A549 (cell line): ENCODE data around the gene MCM6. TPM values are rescaled to one million over a fixed set of nuclear protein-coding genes. Genes with fewer than 3 reads are reported as not detected.

Experiments used
- polyA plus RNA-seq, 4 experiments: library from polyadenylated mRNA; depleted of rRNA in 3 of 4; stranded (reverse); fragments of >200 nt; fragmentation: RNase III in 1 of 4; extraction: RNeasy Plus Mini Kit Qiagen cat#74134 plus additional on column Dnase treatment in 1 of 4; gene quantifications; 2 replicates in 3 of 4; 3 replicates in 1 of 4; pipeline ENCODE4 v1.2.3, GENCODE V29; 2011 to 2017
- small RNA-seq, 6 experiments: library from RNA; depleted of rRNA; stranded (forward); fragments of <200 nt; gene quantifications; one replicate each; pipeline ENCODE3, GENCODE V24; 2012

The MCM6 gene
- polyA plus RNA-seq, 2 of the 4 experiments (the other 2 are of a cell fraction) = 59.6 to 61.4 TPM

Small RNAs within 50 kb of the gene (small RNA-seq; reads per million reads assigned to genes)
- gene RF00019 = 0 reads per million in 6 experiments

Other genes with a start within 250 kb of the MCM6 start
- 129 and 134 TPM in 2 replicates for gene UBXN4, start 134.6 kb downstream of the MCM6 start, polyA plus RNA-seq (2011; rRNA removed)
- 58.2 to 72.8 TPM (median 70.8 TPM) in 3 replicates for gene UBXN4, start 134.6 kb downstream of the MCM6 start, polyA plus RNA-seq (2017; fragmentation: RNase III; extraction: RNeasy Plus Mini Kit Qiagen cat#74134 plus additional on column Dnase treatment)
- 0.03 and 0.04 TPM in 2 replicates for gene LCT, start 39.3 kb downstream of the MCM6 start, polyA plus RNA-seq (2011; rRNA removed)
- 0.01 to 0.05 TPM (median 0.04 TPM) in 3 replicates for gene LCT, start 39.3 kb downstream of the MCM6 start, polyA plus RNA-seq (2017; fragmentation: RNase III; extraction: RNeasy Plus Mini Kit Qiagen cat#74134 plus additional on column Dnase treatment)
- 91.4 and 130 TPM in 2 replicates for gene DARS1, start 109.2 kb upstream of the MCM6 start, polyA plus RNA-seq (2011; rRNA removed)
- gene DARS1, start 109.2 kb upstream of the MCM6 start, polyA plus RNA-seq (2017; fragmentation: RNase III; extraction: RNeasy Plus Mini Kit Qiagen cat#74134 plus additional on column Dnase treatment) = 83.8 to 97.9 TPM (median 91.7 TPM) in 3 replicates
- gene CXCR4, start 241.7 kb upstream of the MCM6 start, polyA plus RNA-seq (2011; rRNA removed) = 0.16 and 0.61 TPM in 2 replicates
- gene CXCR4, start 241.7 kb upstream of the MCM6 start, polyA plus RNA-seq (2017; fragmentation: RNase III; extraction: RNeasy Plus Mini Kit Qiagen cat#74134 plus additional on column Dnase treatment) = 0.09 to 0.12 TPM (median 0.12 TPM) in 3 replicates